ENCODE results near the gene RWDD4. TPM values are rescaled to one million over a fixed set of nuclear protein-coding genes. Genes with fewer than 3 reads are reported as not detected.

RWDD4 gene
- total RNA-seq, 1 donor from 2014 or later, result 19.4 TPM

DNA sequence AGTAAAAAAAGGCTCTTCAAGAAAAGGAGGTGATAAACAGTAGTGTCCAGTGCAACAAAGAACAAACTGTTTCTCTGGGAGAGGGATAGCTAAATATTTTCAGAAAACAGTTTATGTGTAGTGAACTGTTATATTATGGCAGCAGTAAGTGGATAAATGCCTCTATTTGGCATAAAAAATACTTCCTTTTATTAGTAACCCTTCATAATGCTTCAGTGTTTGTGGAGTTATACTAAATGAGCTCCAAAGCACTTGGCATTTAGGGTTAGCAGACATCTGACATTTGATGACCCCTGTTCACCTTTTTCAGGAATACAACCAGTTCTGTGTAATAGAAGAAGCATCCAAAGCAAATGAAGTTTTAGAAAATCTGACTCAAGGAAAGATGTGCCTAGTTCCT lies 32.0 kb upstream of the RWDD4 start:
- FAIRE-seq, result no peak
- Mint-ChIP-seq H3K4me3 (ENCODE audit: unreplicated experiment) (no peak overlapping the region), H3K4me1 (ENCODE audit: low read depth, unreplicated experiment) (no peaks in the 10 kb centered on the region), H3K36me3 (ENCODE audit: low read depth, unreplicated experiment) (peaks cover 4% of the 10 kb centered on the region), H3K9me3 (ENCODE audit: unreplicated experiment) (no peaks in the 10 kb centered on the region), H3K27ac (ENCODE audit: unreplicated experiment) (no peak overlapping the region), H3K27me3 (ENCODE audit: low read depth, unreplicated experiment) (no peaks in the 10 kb centered on the region)
- peaks cover 43% of the 10 kb centered on the region for H3K36me3 ChIP-seq (ENCODE audit: insufficient read depth, low read length)
- DNase-seq (ENCODE audit: low read depth), result no peak
- H3K4me3 ChIP-seq (ENCODE audit: insufficient read depth, low read depth, low read length), result no peak overlapping the region
- H3K4me1 ChIP-seq (ENCODE audit: insufficient read depth, low read length), result no peaks in the 10 kb centered on the region
- TF ChIP-seq EZH2 (IDR thresholded peaks at IDR 0.05; ENCODE audit: insufficient read depth, low read length), result no peak
- TF ChIP-seq, protein P1, sequence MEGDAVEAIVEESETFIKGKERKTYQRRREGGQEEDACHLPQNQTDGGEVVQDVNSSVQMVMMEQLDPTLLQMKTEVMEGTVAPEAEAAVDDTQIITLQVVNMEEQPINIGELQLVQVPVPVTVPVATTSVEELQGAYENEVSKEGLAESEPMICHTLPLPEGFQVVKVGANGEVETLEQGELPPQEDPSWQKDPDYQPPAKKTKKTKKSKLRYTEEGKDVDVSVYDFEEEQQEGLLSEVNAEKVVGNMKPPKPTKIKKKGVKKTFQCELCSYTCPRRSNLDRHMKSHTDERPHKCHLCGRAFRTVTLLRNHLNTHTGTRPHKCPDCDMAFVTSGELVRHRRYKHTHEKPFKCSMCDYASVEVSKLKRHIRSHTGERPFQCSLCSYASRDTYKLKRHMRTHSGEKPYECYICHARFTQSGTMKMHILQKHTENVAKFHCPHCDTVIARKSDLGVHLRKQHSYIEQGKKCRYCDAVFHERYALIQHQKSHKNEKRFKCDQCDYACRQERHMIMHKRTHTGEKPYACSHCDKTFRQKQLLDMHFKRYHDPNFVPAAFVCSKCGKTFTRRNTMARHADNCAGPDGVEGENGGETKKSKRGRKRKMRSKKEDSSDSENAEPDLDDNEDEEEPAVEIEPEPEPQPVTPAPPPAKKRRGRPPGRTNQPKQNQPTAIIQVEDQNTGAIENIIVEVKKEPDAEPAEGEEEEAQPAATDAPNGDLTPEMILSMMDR (IDR thresholded peaks at IDR 0.05; ENCODE audit: insufficient read depth, low read depth, low read length), result no peak
- no peak overlapping the region for H3K9ac ChIP-seq (ENCODE audit: low read length)
- H3K79me2 ChIP-seq (ENCODE audit: insufficient read depth, low read length), result no peaks in the 10 kb centered on the region
- H3K4me2 ChIP-seq (ENCODE audit: low read length), result no peak overlapping the region
- H4K20me1 ChIP-seq (ENCODE audit: insufficient read depth, low read length), result no peaks in the 10 kb centered on the region
- H3K27ac ChIP-seq (ENCODE audit: low read depth, low read length), result no peak overlapping the region
- H3K9me3 ChIP-seq (ENCODE audit: insufficient read depth, low read depth, low read length), result no peaks in the 10 kb centered on the region
- no peaks in the 10 kb centered on the region for H3K27me3 ChIP-seq (ENCODE audit: insufficient read depth, low read length)
- no peak overlapping the region for H2AFZ ChIP-seq (ENCODE audit: low read depth, low read length)

DNA sequence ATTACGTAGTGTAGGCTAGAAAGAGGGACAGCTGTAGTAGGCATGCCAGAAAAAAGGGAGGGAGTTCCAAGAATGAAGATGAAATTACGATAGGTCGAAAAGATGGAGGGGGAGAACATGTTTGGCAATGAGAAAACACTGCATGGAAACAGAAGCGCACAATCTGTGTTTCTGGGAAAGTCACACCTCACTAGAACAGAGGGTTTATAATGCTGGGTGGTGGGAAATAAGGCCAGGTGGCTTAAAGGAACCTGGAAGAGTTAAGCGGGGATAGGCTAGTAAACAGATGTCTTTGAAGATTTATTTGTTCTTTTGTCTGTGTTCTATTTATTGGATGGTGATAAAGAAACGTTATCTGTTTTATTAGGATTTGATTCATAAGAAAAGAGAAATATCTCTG lies 29.2 kb upstream of the RWDD4 start:
- H3K36me3 ChIP-seq (ENCODE audit: insufficient read depth, low read length), result peaks cover 44% of the 10 kb centered on the region
- DNase-seq (ENCODE audit: low read depth) (no peak), FAIRE-seq (no peak)
- H3K27me3 ChIP-seq (ENCODE audit: insufficient read depth, low read length), result no peaks in the 10 kb centered on the region
- no peaks in the 10 kb centered on the region for H3K9me3 ChIP-seq (ENCODE audit: insufficient read depth, low read depth, low read length)
- Mint-ChIP-seq H3K27me3 (ENCODE audit: low read depth, unreplicated experiment) (no peaks in the 10 kb centered on the region), H3K27ac (ENCODE audit: unreplicated experiment) (no peak overlapping the region), H3K4me3 (ENCODE audit: unreplicated experiment) (no peak overlapping the region), H3K9me3 (ENCODE audit: unreplicated experiment) (no peaks in the 10 kb centered on the region), H3K4me1 (ENCODE audit: low read depth, unreplicated experiment) (no peaks in the 10 kb centered on the region), H3K36me3 (ENCODE audit: low read depth, unreplicated experiment) (peaks cover 6% of the 10 kb centered on the region)
- H3K79me2 ChIP-seq (ENCODE audit: insufficient read depth, low read length), result no peaks in the 10 kb centered on the region
- H4K20me1 ChIP-seq (ENCODE audit: insufficient read depth, low read length), result no peaks in the 10 kb centered on the region
- H3K9ac ChIP-seq (ENCODE audit: low read length), result no peak overlapping the region
- no peak overlapping the region for H3K4me2 ChIP-seq (ENCODE audit: low read length)
- H3K27ac ChIP-seq (ENCODE audit: low read depth, low read length), result no peak overlapping the region
- H2AFZ ChIP-seq (ENCODE audit: low read depth, low read length), result no peak overlapping the region
- H3K4me1 ChIP-seq (ENCODE audit: insufficient read depth, low read length), result no peaks in the 10 kb centered on the region
- no peak overlapping the region for H3K4me3 ChIP-seq (ENCODE audit: insufficient read depth, low read depth, low read length)
- TF ChIP-seq, protein P1 (IDR thresholded peaks at IDR 0.05; ENCODE audit: insufficient read depth, low read depth, low read length), result no peak

DNA sequence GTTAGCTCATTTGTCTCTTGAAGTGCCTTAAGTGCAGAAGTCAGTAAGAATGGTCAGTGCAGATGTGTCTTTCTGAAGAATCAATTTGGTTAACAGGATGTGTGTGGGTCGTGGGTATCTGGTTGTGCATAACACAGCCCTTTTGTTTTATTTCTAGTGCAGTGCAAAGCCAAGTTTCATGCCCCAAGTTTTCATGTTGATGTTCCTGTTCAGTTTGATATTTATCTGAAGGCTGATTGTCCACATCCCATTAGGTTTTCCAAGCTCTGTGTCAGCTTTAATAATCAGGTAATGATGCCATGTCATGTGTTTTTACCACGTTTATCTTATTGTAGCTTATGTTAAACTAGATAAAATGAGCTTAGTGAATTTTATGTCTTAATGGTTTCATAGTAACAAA lies 27.5 kb upstream of the RWDD4 start:
- Histone ChIP-seq H3K27ac (ENCODE audit: low read depth, low read length) (no peak overlapping the region), H3K79me2 (ENCODE audit: insufficient read depth, low read length) (no peaks in the 10 kb centered on the region), H3K36me3 (ENCODE audit: insufficient read depth, low read length) (peaks cover 32% of the 10 kb centered on the region), H4K20me1 (ENCODE audit: insufficient read depth, low read length) (no peaks in the 10 kb centered on the region), H3K27me3 (ENCODE audit: insufficient read depth, low read length) (no peaks in the 10 kb centered on the region), H2AFZ (ENCODE audit: low read depth, low read length) (no peak overlapping the region), H3K4me3 (ENCODE audit: insufficient read depth, low read depth, low read length) (no peak overlapping the region), H3K4me1 (ENCODE audit: insufficient read depth, low read length) (no peaks in the 10 kb centered on the region), H3K9ac (ENCODE audit: low read length) (no peak overlapping the region), H3K9me3 (ENCODE audit: insufficient read depth, low read depth, low read length) (no peaks in the 10 kb centered on the region), H3K4me2 (ENCODE audit: low read length) (no peak overlapping the region)
- Mint-ChIP-seq H3K27ac (ENCODE audit: unreplicated experiment) (no peak overlapping the region), H3K36me3 (ENCODE audit: low read depth, unreplicated experiment) (peaks cover 6% of the 10 kb centered on the region), H3K27me3 (ENCODE audit: low read depth, unreplicated experiment) (no peaks in the 10 kb centered on the region), H3K9me3 (ENCODE audit: unreplicated experiment) (no peaks in the 10 kb centered on the region), H3K4me3 (ENCODE audit: unreplicated experiment) (no peak overlapping the region), H3K4me1 (ENCODE audit: low read depth, unreplicated experiment) (no peaks in the 10 kb centered on the region)
- TF ChIP-seq, protein P1 (IDR thresholded peaks at IDR 0.05; ENCODE audit: insufficient read depth, low read depth, low read length), result no peak
- no peak for TF ChIP-seq EZH2 (IDR thresholded peaks at IDR 0.05; ENCODE audit: insufficient read depth, low read length)
- DNase-seq (ENCODE audit: low read depth) (no peak), FAIRE-seq (no peak)
